ENCODE measurements around the gene CELF2. TPM values are rescaled to one million over a fixed set of nuclear protein-coding genes. Genes with fewer than 3 reads are reported as not detected.
A peak's percentile ranks its signal among the peaks of the same experiment; 100 is the strongest.

The CELF2 gene
- total RNA-seq, 2 experiments from 2014 or later: 165 to 181 TPM

- Mint-ChIP-seq H3K27ac (no peak overlapping the region), H3K27me3 (peaks cover 7% of the 10 kb centered on the region), H3K4me1 (peaks cover 9% of the 10 kb centered on the region), H3K4me3 (no peak overlapping the region), H3K36me3 (ENCODE audit: low read depth) (no peaks in the 10 kb centered on the region), H3K9me3 (no peaks in the 10 kb centered on the region)
- no peak for DNase-seq
- POLR2A ChIA-PET: no interaction called here
- CTCF ChIA-PET: interaction anchor here (0.6 to 1.5 kb wide), 2 partner anchors 16 to 392 kb away, joined by 3 read pairs; no protein-coding TSS in a partner anchor
These were observed 20.3 kb downstream of the CELF2 start for GRCh38 chr10:11037991-11038390.

GRCh38 chr10:11042357-11042756 is 24.7 kb downstream of the CELF2 start:
- ChIA-PET POLR2A (no interaction called here), CTCF (no interaction called here)
- Mint-ChIP-seq H3K4me1 (peaks cover 2% of the 10 kb centered on the region), H3K27ac (no peak overlapping the region), H3K27me3 (no peaks in the 10 kb centered on the region), H3K4me3 (no peak overlapping the region), H3K36me3 (ENCODE audit: low read depth) (no peaks in the 10 kb centered on the region), H3K9me3 (no peaks in the 10 kb centered on the region)
- DNase-seq: no peak

- Mint-ChIP-seq H3K4me1 (peaks cover 2% of the 10 kb centered on the region), H3K9me3 (no peaks in the 10 kb centered on the region), H3K27ac (no peak overlapping the region), H3K36me3 (ENCODE audit: low read depth) (no peaks in the 10 kb centered on the region), H3K4me3 (no peak overlapping the region), H3K27me3 (no peaks in the 10 kb centered on the region)
- DNase-seq: no peak
- ChIA-PET POLR2A (no interaction called here), CTCF (no interaction called here)
These were observed 25.4 kb downstream of the CELF2 start for GRCh38 chr10:11043039-11043438.

- Mint-ChIP-seq H3K4me1 (peaks cover 2% of the 10 kb centered on the region), H3K27ac (no peak overlapping the region), H3K4me3 (no peak overlapping the region), H3K36me3 (ENCODE audit: low read depth) (no peaks in the 10 kb centered on the region), H3K9me3 (no peaks in the 10 kb centered on the region), H3K27me3 (peaks cover 2% of the 10 kb centered on the region)
- DNase-seq: no peak
- CTCF ChIA-PET: no interaction called here
- POLR2A ChIA-PET: no interaction called here
These were observed 25.9 kb downstream of the CELF2 start for GRCh38 chr10:11043446-11044127.

- Mint-ChIP-seq H3K4me1 (peaks cover 2% of the 10 kb centered on the region), H3K27me3 (peaks cover 2% of the 10 kb centered on the region), H3K27ac (no peak overlapping the region), H3K36me3 (ENCODE audit: low read depth) (no peaks in the 10 kb centered on the region), H3K4me3 (no peak overlapping the region), H3K9me3 (no peaks in the 10 kb centered on the region)
- no peak for DNase-seq
- ChIA-PET CTCF (no interaction called here), POLR2A (no interaction called here)
These were observed 27.8 kb downstream of the CELF2 start for GRCh38 chr10:11045487-11045886.

GRCh38 chr10:11045995-11046775 is 28.5 kb downstream of the CELF2 start:
- peaks cover 2% of the 10 kb centered on the region for H3K27me3 Mint-ChIP-seq
- H3K4me1 Mint-ChIP-seq: peaks cover 6% of the 10 kb centered on the region
- no peak for DNase-seq
- H3K4me3 Mint-ChIP-seq: no peak overlapping the region
- no peaks in the 10 kb centered on the region for H3K9me3 Mint-ChIP-seq
- POLR2A ChIA-PET: no interaction called here
- no peaks in the 10 kb centered on the region for H3K36me3 Mint-ChIP-seq (ENCODE audit: low read depth)
- CTCF ChIA-PET: interaction anchor here (1.1 to 1.2 kb wide), 2 partner anchors 12 to 119 kb away, joined by 3 to 4 read pairs; no protein-coding TSS in a partner anchor
- H3K27ac Mint-ChIP-seq: no peak overlapping the region

- CTCF ChIA-PET: interaction anchor here (1.1 to 1.2 kb wide), 2 partner anchors 12 to 119 kb away, joined by 3 to 4 read pairs; no protein-coding TSS in a partner anchor
- no peak overlapping the region for H3K27ac Mint-ChIP-seq
- POLR2A ChIA-PET: no interaction called here
These were observed 29.1 kb downstream of the CELF2 start for GRCh38 chr10:11046776-11047160.

GRCh38 chr10:11048707-11049278 is 31.1 kb downstream of the CELF2 start:
- H3K9me3 Mint-ChIP-seq: no peaks in the 10 kb centered on the region
- H3K4me1 Mint-ChIP-seq: peaks cover 3% of the 10 kb centered on the region
- ChIA-PET CTCF (interaction anchor here (1.3 to 2.1 kb wide), 2 partner anchors 9 to 13 kb away, joined by 3 to 4 read pairs; no protein-coding TSS in a partner anchor), POLR2A (no interaction called here)
- no peak overlapping the region for H3K27ac Mint-ChIP-seq
- H3K27me3 Mint-ChIP-seq: peaks cover 2% of the 10 kb centered on the region
- H3K4me3 Mint-ChIP-seq: no peak overlapping the region
- DNase-seq: no peak
- H3K36me3 Mint-ChIP-seq (ENCODE audit: low read depth): no peaks in the 10 kb centered on the region

More at GRCh38 chr10:11046776-11047160, 29.1 kb downstream of the CELF2 start:
- Mint-ChIP-seq H3K27me3 (peaks cover 2% of the 10 kb centered on the region), H3K4me1 (peaks cover 6% of the 10 kb centered on the region), H3K36me3 (ENCODE audit: low read depth) (no peaks in the 10 kb centered on the region), H3K9me3 (no peaks in the 10 kb centered on the region), H3K4me3 (no peak overlapping the region)
- DNase-seq: no peak

GRCh38 chr10:11049806-11050205 is 32.1 kb downstream of the CELF2 start:
- H3K27ac Mint-ChIP-seq: no peak overlapping the region
- ChIA-PET CTCF (no interaction called here), POLR2A (no interaction called here)
- H3K27me3 Mint-ChIP-seq: peaks cover 2% of the 10 kb centered on the region
- peaks cover 2% of the 10 kb centered on the region for H3K9me3 Mint-ChIP-seq
- peaks cover 3% of the 10 kb centered on the region for H3K4me1 Mint-ChIP-seq
- no peak for DNase-seq
- no peaks in the 10 kb centered on the region for H3K36me3 Mint-ChIP-seq (ENCODE audit: low read depth)
- no peak overlapping the region for H3K4me3 Mint-ChIP-seq

GRCh38 chr10:11050301-11051287 is 32.9 kb downstream of the CELF2 start:
- Mint-ChIP-seq H3K4me3 (no peak overlapping the region), H3K4me1 (peaks cover 3% of the 10 kb centered on the region), H3K9me3 (peaks cover 2% of the 10 kb centered on the region), H3K27me3 (peaks cover 2% of the 10 kb centered on the region), H3K27ac (peak overlapping the region; percentile 14), H3K36me3 (ENCODE audit: low read depth) (no peaks in the 10 kb centered on the region)
- CTCF ChIA-PET: no interaction called here
- no peak for DNase-seq
- POLR2A ChIA-PET: no interaction called here

- CTCF ChIA-PET: no interaction called here
These were observed 39.3 kb downstream of the CELF2 start for GRCh38 chr10:11057018-11057417.

GRCh38 chr10:11057448-11057847 is 39.8 kb downstream of the CELF2 start:
- no peak for DNase-seq
- Mint-ChIP-seq H3K27ac (no peak overlapping the region), H3K27me3 (peaks cover 2% of the 10 kb centered on the region), H3K4me1 (no peaks in the 10 kb centered on the region), H3K36me3 (ENCODE audit: low read depth) (no peaks in the 10 kb centered on the region), H3K9me3 (peaks cover 4% of the 10 kb centered on the region), H3K4me3 (no peak overlapping the region)
- ChIA-PET POLR2A (no interaction called here), CTCF (no interaction called here)

More at GRCh38 chr10:11057018-11057417, 39.3 kb downstream of the CELF2 start:
- POLR2A ChIA-PET: no interaction called here
- Mint-ChIP-seq H3K36me3 (ENCODE audit: low read depth) (no peaks in the 10 kb centered on the region), H3K27ac (no peak overlapping the region), H3K4me3 (no peak overlapping the region), H3K4me1 (no peaks in the 10 kb centered on the region), H3K27me3 (no peaks in the 10 kb centered on the region), H3K9me3 (peaks cover 4% of the 10 kb centered on the region)
- DNase-seq: no peak
